Cardiac muscle cell (in vitro differentiated cells and primary cell): Measurements from ENCODE around the gene IFNL3. TPM values are rescaled to one million over a fixed set of nuclear protein-coding genes. Genes with fewer than 3 reads are reported as not detected.

Experiments used
- DNase-seq, 2 donors: peaks; one replicate each; pipeline versions ENCODE4 v3.0.0 to v3.0.0-alpha.2; 2010 to 2017; ENCODE audit warnings: low read depth in 1 of 2, low spot score in 1 of 2
- H3K27ac ChIP-seq: fragments of 200-600 bp; sonication (generic); 2 replicates; pipeline ENCODE4 v1.5.1; 2016
- H3K27me3 ChIP-seq: fragments of 200-600 bp; sonication (generic); 2 replicates; pipeline ENCODE4 v1.6.0; 2016; ENCODE audit warnings: control low read depth
- H3K36me3 ChIP-seq: fragments of 200-600 bp; sonication (generic); 2 replicates; pipeline ENCODE4 v1.5.1; 2016; ENCODE audit warnings: control low read depth
- H3K4me1 ChIP-seq: fragments of 200-600 bp; sonication (generic); 2 replicates; pipeline ENCODE4 v1.8.1; 2017; ENCODE audit warnings: low read depth, mild to moderate bottlenecking, mixed run types
- H3K4me3 ChIP-seq: fragments of 200-600 bp; sonication (generic); 2 replicates; pipeline ENCODE4 v1.5.1; 2016; ENCODE audit warnings: mild to moderate bottlenecking
- H3K9me3 ChIP-seq: fragments of 200-600 bp; sonication (generic); 2 replicates; pipeline ENCODE4 v1.5.1; 2017; ENCODE audit warnings: low read depth, mild to moderate bottlenecking, control low read depth
- polyA plus RNA-seq: library from polyadenylated mRNA; unstranded; fragments of >200 nt; fragmentation: Nextera tagmentation; extraction: Ambion mirVana; gene quantifications from 2 replicates; pipeline ENCODE4 v1.2.1, GENCODE V29; 2016
- total RNA-seq: library from RNA; depleted of rRNA; stranded (reverse); fragments of >200 nt; gene quantifications from 2 replicates; pipeline ENCODE4 v1.2.3, GENCODE V29; 2016
- TF ChIP-seq, protein P1 (sequence below): IDR thresholded peaks from 2 replicates; pipeline ENCODE4 v1.5.1; 2012; ENCODE audit warnings: low read depth, mild to moderate bottlenecking, low read length

IFNL3 gene
- total and polyA plus RNA-seq, 2 experiments from 2014 or later = not detected

DNA sequence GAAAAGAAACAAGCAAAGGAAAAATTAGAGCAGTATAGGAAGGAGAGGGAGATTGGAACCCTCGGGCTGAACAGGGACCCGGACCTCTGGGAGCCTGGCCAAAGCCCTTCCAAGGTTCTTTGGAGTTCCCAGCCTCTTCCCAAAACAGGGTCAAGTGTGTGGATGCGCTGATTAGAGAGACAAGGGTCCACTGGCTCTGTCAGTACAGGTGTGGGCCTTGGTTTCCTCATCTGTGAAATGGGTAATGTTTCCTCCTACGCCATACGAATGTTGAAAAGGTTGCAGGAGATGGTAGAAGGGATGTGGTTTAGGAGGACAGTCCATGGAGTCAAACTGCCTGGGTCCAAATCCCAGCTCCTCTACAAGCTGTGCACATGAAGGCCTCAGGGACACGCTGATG lies 38.7 kb downstream of the IFNL3 start:
- no peak overlapping the region for H3K27ac ChIP-seq
- H3K4me1 ChIP-seq = no peaks in the 10 kb centered on the region
- no peaks in the 10 kb centered on the region for H3K36me3 ChIP-seq
- no peak overlapping the region for H3K4me3 ChIP-seq
- TF ChIP-seq, protein P1, sequence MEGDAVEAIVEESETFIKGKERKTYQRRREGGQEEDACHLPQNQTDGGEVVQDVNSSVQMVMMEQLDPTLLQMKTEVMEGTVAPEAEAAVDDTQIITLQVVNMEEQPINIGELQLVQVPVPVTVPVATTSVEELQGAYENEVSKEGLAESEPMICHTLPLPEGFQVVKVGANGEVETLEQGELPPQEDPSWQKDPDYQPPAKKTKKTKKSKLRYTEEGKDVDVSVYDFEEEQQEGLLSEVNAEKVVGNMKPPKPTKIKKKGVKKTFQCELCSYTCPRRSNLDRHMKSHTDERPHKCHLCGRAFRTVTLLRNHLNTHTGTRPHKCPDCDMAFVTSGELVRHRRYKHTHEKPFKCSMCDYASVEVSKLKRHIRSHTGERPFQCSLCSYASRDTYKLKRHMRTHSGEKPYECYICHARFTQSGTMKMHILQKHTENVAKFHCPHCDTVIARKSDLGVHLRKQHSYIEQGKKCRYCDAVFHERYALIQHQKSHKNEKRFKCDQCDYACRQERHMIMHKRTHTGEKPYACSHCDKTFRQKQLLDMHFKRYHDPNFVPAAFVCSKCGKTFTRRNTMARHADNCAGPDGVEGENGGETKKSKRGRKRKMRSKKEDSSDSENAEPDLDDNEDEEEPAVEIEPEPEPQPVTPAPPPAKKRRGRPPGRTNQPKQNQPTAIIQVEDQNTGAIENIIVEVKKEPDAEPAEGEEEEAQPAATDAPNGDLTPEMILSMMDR = no peak
- no peaks in the 10 kb centered on the region for H3K27me3 ChIP-seq
- DNase-seq = no peak
- H3K9me3 ChIP-seq = no peaks in the 10 kb centered on the region

DNA sequence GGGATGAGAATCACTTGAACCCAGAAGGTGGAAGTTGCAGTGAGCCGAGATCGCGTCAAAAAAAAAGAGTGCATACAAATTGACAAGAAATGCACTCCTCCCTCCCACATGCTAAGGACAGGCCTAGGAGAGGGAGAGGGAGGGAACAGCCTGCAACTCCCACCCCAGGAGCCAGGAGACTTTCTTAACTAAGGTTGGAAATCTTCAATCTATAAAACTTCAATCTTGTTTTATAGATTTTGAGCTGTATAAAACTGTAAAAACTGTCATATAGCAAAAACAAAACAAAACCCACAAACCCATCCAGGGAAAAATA lies 39.4 kb downstream of the IFNL3 start:
- no peaks in the 10 kb centered on the region for H3K36me3 ChIP-seq
- H3K9me3 ChIP-seq = no peaks in the 10 kb centered on the region
- H3K27ac ChIP-seq = no peak overlapping the region
- no peaks in the 10 kb centered on the region for H3K27me3 ChIP-seq
- H3K4me1 ChIP-seq = no peaks in the 10 kb centered on the region
- no peak for DNase-seq
- TF ChIP-seq, protein P1 = no peak
- H3K4me3 ChIP-seq = no peak overlapping the region

DNA sequence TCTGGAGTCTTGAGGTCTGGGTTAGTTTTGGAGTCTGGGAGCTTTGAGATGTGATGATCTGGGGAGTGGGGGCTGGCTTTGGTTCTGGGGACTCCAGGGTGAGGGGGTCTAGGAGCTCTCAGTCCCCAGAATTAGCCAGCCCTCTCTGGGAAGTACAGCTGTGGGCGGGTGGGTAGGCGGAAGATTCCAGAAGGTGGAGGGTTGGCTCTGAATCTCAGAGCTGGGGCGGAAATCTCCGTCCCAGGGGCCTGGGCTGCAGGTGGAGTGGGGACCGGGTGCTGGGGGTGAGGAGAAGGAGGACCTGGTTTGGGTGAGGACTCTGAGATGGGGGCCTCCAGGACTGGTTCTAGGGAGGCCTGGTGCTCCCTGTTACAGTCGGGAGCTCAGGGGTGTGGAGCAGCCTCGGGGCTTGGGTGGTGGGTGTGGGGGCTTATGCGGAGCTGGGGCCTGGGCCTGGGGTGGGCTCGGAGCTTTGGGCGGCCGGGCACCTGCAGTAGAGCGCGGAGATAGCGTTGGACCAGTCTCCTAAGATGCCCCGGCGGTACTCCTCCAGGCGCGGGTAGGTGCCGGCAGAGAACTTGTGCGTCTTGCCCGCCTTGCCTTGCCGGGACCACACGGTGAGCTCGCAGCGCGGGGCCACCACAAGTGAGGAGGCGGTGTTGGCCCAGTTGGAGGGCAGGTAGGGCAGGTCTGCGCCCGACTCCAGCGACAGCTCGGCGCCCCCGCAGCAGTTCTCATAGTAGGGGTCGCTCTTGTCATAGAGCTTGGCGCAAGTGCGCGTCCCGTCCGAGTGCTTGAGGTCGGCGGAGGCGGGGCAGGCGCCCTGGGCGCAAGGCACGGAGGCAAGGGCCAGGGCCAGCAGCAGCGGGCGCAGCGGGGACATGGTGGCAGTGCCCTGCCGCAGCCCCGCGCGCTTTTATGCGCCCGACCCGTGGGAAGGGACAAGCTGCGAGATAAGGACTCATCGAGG lies 41.1 kb downstream of the IFNL3 start, which contains the start of gene SYCN:
TSS of gene SYCN (minus strand) at position 892 of the 970 bp plus-strand sequence. CDS start at position 883, 9 bp downstream.
- H3K9me3 ChIP-seq = no peaks in the 10 kb centered on the region
- H3K36me3 ChIP-seq = no peaks in the 10 kb centered on the region
- no peaks in the 10 kb centered on the region for H3K27me3 ChIP-seq
- TF ChIP-seq, protein P1 = no peak
- DNase-seq = no peak
- no peak within 1 kb of the TSS for H3K27ac ChIP-seq
- no peaks in the 10 kb centered on the region for H3K4me1 ChIP-seq
- H3K4me3 ChIP-seq = no peak within 1 kb of the TSS

DNA sequence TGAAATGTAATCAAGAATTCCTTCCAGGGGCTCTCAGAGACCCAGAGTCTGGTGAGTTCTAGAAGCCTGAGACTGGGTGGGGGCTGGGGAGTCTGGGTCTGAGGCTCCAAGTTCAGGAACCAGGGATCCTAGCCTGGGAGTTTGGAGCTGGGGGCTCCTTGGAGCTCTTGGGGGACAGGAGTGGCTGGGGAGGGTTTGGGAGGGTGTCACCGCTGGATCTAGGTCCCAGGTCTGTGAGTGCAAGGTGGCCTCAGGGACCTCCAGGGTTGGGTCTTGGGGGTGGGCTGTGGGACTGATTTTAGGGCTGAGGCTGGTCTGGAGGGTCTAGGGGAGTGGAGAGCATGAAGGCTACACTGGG lies 41.8 kb downstream of the IFNL3 start:
- peaks cover 2% of the 10 kb centered on the region for H3K27me3 ChIP-seq

DNA sequence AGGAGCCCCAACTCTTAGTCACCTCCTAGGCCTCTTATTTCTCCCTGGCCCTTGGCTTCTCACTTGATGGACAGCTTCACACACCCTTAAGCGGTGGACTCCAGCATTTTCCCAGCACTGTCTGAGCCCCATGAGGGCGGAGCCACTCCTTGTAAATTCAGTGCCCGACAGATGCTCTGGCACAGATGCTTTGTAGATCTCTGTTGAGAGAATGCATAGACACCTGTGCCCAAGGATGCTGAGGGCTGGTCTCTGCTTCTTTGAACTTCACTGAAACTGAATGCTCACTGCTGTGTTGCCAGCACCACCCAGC lies 44.0 kb downstream of the IFNL3 start:
- Histone ChIP-seq H3K27me3 (peaks cover 16% of the 10 kb centered on the region), H3K4me3 (no peak overlapping the region), H3K9me3 (no peaks in the 10 kb centered on the region), H3K36me3 (no peaks in the 10 kb centered on the region), H3K4me1 (no peaks in the 10 kb centered on the region), H3K27ac (no peak overlapping the region)
- no peak for DNase-seq
- TF ChIP-seq, protein P1 = no peak

More for the DNA sequence above, 41.8 kb downstream of the IFNL3 start:
- TF ChIP-seq, protein P1 = no peak
- H3K36me3 ChIP-seq = no peaks in the 10 kb centered on the region
- DNase-seq = no peak
- H3K9me3 ChIP-seq = no peaks in the 10 kb centered on the region
- no peak overlapping the region for H3K27ac ChIP-seq
- no peaks in the 10 kb centered on the region for H3K4me1 ChIP-seq
- no peak overlapping the region for H3K4me3 ChIP-seq
